ENCODE data around the gene PIMREG.

The PIMREG gene

DNA sequence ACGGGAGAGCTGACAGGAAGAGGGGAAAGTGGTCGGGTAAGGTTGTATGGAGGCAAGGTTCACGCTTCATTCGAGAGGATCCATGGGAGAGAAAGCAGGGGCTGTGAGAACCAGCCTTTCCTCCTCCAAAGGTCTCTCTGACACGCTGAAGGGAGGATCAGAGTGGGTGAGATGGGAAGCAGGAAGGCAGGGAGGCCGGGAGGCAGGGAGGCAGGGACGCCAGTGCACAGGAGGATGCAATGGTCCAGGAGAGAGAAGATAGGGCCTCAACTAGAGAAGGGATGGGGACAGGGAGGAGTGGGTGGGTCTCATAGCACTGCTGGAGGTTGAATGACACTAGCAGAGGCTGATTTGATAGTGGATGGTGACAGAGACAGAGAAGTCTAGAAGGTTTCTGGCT lies 54.1 kb downstream of the PIMREG start:
- no peak for DNase-seq (ENCODE audit: low read depth in 2 of 2)

DNA sequence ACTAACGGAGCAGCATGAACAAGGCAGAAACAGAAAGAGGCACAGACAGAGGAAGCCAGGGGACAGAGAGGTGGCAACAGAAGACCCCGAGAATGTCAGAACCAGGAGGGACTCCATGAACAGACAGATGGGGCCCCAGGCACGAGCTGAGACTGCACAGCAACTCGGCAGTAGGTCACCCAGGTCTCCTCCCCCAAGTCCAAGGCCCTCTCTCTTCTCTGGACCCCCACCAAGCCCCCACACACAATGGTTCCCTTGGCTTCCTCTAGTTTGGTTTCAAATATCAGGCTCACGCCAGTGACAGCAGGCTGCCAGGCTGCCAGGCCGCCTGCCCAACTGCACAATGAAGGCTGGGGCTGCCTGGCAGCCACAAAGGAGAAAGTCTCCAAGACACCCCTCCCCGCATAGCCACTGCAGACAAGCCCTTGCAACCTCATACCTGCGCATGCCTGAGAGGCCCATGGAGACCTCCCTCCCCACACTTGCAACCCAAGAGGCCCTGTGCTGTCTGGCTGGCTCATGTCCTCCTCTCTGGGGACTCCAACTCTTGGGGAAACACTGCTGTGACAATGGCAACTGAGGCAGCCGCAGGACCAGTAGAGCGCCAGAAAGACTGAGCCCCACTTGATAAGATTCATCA lies 54.8 kb downstream of the PIMREG start:
- DNase-seq (ENCODE audit: low read depth in 2 of 2): no peak

All from stimulated activated CD8-positive, alpha-beta memory T cell treated with anti-CD3 and anti-CD28 coated beads, Interleukin-2, amount 100 ng/mL, for 48 hours (primary cell).